GM19238 (cell line): ENCODE data around the gene TM9SF3.
"Not testable (repeated sequence)": the region's sequence is repeated elsewhere in the genome, so short reads cannot be mapped to it uniquely, and the experiment has no call there.

ENCODE experiments used
- DNase-seq: peaks from one replicate; pipeline ENCODE4 v3.0.0; 2011; ENCODE audit warnings: low spot score; ENCODE audit not compliant: insufficient read length

Gene TM9SF3

DNA sequence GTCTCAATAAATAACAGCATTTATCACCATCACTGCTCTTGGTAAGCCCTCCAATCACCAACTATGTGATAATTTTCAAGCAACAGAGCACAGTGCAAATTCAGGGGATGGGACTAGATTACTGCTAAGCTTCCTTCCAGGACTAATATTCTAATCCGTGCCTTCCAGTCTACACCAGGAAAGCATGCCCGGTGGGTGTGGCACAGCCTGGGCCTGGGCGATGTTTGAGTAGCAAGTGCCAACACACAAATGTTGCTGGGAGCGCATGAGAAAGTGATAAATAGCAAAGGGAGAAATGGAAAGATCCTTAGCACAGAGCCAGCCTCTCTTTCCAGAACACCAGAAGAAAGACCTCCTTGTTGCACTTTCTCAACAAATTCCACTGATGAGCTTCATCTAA is 13.5 kb upstream of the TM9SF3 start:
- no peak for DNase-seq

DNA sequence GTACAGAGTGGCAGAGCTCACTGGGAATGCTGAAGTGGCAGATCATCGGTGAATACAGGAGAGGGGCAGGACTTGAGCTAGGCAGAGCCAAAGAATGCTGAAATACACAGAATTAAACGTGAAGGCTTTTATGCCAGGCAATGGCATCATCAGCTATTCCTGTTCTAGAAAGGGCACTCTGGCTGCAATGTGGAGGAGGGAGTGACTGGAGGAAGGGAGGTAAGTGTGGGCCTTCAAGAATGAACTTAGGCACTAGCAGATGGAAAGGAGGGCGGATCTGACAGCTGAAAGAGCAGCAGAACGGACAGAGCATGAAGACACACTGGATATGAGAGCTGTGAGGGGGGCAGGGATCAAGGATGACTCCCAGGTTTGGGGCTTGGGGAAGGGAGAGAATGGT is 12.0 kb upstream of the TM9SF3 start:
- DNase-seq: no peak

DNA sequence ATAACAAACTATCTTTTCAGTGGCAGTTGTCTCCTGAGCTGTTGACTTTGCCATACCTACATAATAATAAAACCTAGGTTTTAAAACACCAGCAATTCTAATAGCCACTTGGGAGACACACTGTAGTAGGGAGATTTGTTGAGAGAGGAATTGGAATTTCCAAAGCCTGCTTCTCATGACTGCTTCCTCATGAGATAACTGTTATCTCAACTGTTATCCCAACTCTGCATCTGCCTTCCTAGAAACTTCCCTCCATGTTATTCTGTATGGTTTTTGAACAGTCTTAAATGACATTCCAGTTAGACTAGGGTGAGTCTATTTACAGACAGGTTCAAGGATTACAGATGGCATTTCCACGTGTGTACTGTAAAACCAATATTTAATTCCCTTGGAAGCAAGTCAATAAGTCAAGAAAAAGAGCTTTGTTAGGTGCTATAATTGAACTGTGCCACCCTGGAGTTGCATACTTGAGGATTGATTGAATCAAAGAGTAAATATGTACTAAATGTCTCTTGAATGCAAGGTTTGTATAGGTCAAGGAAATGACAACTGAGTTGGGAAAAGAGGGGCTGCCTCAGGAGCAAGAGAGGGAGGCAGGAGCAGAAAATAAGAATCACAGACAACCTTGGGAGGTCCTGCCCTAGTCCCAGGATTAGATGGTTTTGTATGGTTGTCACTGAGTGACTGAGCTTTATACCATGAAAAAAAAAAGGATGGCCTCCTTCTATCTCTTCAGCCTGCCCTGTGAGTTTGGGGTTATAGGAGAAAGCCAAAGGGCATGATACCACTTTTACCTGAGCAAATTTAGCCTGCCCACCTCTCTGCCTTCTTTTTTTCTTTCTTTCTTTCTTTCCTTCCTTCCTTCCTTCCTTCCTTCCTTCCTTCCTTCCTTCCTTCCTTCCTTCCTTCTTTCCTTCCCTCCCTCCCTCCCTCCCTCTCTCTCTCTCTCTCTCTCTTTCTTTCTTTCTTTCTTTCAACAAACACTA is 9.9 kb upstream of the TM9SF3 start:
- DNase-seq: no peak

DNA sequence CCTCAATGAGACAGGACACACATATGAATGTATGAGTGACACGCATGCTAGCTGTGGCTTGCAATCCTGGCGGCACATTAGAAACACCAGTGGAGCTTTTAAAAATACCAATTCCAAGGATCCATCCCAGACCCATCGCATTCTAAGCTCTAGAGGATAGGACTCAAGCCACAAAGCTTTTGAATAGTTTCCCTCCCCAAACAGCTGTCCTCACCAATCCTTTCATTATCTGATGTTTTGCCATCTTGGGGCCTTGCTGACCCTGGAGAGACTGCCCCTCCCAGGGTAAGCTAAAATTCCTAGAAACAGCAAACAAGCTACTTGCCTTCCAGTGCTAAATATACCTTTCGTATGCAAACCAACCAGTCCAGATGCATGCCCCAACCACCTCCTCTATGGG is 8.9 kb upstream of the TM9SF3 start:
- DNase-seq: no peak

DNA sequence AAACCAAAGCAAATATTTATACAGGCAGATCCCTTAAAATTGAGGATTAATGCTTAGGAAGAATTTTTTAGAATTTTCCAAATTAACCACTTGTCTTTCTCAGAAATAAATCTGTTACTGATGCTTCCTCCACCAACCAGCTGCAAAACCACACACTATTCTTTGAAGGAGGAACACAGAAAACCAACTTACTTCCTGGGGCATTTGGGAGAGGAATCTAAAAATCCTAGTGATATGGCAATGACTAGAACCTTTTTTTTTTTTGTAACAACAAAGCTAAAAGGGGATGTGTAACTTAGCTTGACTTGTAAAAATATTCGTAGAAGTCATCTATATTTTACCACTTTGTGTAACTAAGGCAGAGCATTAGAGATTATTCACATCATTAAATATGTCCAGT is 5.1 kb upstream of the TM9SF3 start:
- DNase-seq: no peak

DNA sequence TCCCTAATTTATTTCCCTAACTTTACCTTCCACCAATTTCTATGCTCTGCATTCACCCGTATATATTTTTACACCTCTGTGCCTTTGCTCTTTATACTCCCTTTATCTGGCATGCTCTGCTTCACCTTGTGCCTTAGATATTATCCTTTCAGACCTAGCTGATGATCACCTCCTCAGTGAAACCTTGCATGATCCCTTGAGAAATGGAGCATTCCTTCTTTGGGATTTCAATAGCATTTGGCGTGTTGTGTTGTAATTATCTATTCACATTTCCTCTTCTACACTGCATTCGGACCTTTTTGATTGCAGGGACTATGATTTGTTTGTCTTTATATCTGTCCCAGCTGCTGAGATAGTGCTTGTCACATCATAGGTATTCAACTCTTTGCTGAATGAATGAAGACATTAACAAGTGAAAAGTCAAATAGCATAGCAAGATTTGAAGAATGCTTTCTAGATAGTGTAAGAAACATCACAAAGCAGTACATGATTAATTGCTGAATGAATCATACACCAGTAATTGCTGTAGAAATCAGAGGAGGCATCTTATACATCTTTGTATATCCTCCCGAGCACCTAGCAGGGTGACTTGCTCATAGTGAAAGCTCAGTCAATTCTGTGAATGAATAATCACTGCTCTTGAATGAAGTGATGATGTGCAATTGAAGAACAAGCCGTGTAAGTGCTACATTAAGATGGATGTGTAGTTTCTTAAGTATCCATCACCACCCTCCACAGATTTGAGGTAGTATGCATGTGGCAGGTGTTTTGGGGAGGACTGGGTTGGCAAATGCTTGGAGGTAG is 2.0 kb upstream of the TM9SF3 start:
- DNase-seq: peak; percentile 23

DNA sequence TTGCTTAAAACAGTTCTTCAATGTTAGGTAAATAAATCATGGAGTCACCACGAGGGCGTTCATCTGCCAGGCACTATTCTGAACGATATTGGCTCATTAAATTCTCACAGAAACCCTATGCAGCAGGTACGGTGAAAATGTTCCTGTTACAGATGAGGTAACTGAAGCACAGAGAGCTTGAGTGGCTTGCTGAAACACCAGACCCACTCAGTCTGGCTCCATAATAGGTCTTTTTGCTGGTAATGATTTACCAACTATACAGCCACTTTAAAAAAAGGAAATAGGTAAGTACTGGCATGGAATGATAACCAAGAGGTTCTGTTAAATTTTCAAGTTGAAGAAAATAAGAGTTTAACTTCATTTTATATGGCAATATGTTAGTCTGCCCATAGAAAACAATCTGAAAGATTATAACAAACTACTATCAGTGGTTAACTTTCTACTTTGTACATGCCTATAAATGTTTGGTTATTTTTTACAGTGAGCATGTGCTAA is 1.3 kb upstream of the TM9SF3 start:
- peak; percentile 16 for DNase-seq

DNA sequence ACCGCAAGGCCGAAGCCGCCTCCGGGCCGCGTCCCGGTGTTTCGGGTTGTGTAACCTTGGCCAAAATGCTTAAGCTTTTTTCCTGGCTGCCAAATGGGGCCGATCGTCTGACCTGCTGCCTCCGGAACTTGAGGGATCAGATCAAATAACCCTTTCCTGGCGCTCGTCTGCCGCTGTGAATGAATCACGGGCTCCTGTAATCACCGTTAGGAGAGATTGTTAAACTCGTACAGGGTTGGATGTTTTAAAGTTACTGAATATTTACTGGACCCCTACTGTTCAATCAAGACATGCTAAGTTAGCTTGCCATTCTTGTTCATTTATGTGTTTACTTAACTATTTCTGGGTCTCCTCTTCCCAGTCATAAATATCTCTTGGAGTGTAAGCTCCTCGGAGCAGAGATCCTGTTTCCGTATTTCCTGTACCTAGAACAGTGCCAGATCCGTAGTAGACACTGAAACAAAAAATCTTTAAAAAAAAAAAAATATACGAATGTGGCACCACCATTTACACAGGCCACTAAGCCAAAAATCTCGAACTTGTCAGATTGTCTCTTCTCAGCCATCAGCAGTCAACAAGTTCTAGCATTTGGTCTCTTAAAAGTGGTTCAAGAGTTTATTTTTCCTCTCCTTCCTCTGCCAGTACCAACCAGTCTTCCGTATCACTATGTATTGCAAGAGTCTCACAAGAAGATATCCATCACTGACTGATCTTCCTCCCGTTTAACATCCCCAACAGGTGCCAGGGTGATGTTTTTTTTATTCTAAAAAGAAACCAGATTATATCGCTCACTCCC is 650 bp upstream of the TM9SF3 start:
- DNase-seq: no peak

DNA sequence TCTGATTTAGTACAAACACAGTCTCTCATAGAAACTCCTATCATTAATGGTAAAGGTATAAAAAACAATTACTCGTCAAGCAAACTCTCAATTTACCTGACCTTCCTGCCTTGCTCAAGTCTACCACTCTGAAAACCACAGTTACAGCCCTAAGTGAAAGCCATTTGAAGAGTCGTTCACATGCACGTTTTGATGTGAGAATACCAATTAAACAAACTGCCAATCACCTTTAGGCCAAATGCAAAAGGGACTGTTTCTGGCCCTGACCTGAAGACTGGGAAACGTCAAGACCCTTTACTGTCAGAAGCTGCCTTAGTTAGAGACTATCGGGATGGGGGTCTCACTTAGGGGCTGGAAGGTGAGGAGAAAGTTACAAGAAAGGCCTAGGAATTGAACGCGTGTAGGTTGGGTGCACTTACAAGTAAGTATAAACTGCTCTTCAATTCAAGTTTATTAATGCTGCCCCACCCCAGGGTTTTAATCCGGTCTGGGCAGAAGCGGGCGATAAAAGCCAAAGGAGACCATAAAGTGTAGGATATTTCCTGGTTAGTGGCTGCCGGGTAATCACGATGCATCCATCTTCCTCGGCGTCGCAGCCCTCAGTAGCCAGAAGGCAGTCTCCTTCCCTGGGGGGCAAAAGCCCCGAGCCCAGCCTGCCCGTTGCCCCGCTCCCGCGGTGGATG is 935 bp downstream of the TM9SF3 start:
- DNase-seq: peak; percentile 11

DNA sequence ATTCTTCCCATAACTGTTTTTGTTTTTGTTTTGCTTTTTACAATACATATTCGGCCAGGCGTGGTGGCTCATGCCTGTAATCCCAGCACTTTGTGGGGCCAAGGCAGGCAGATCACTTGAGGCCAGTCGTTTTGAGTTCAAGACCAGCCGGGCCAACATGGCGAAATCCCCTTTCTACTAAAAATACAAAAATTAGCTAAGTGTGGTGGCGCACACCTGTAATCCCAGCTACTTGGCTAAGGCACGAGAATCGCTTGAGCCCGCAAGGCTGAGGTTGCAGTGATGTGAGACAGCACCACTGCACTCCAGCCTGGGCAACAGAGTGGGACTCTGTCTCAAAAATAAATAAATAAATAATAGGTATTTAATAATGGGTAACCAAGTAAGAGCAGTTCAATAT is 2.3 kb downstream of the TM9SF3 start:
- no peak for DNase-seq

DNA sequence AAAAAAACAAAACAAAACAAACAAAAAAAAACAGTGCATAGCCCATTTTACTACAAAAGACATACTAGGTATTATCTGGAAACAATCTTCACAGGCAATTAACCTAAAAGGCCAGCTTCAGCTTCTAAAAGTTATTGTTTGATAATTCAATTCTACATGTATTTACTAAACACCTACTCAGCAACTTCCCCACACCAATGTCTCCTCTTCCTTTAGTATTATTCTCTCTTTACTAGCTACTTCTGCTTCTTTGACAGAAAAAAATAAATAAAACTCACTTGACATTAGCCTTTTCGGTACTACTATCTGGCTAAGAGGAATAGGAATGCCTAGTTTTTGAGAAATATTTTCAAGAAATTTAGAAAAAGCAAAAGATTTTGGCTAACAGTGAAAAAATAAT is 2.8 kb downstream of the TM9SF3 start:
- no peak for DNase-seq

DNA sequence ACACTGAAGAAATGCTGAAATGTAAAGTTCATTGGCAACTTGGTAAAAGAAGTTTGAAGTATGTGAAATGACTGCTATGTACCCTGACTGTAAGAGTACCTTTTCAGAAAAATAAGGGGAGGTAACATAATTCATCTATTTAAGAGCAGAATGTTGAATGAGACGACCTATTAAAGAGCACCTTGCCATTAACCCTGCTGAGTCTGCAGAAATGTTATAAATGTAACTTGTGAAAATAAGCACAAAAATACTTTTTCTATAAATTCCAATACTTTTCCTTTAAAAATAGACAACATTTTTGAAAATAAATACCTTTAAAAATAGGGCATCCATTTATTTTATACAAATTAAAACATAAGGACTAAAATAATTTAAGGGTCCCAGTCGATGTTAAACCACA is 7.7 kb downstream of the TM9SF3 start:
- DNase-seq: no peak

DNA sequence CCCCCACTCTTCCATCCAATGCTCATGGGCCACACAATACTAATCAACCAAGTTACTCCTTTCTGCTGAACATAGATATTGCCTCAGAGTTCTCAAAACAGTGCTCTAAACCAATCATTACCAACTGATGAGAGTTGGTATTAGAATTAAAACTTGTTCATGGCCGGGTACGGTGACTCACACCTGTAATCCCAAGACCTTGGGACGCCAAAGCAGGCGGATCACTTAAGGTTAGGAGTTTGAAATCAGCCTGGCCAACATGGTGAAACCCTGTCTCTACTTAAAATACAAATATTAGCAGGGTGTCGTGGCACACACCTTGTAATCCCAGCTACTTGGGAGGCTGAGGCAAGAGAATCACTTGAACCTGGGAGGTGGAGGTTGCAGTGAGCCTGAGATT is 8.2 kb downstream of the TM9SF3 start:
- no peak for DNase-seq

DNA sequence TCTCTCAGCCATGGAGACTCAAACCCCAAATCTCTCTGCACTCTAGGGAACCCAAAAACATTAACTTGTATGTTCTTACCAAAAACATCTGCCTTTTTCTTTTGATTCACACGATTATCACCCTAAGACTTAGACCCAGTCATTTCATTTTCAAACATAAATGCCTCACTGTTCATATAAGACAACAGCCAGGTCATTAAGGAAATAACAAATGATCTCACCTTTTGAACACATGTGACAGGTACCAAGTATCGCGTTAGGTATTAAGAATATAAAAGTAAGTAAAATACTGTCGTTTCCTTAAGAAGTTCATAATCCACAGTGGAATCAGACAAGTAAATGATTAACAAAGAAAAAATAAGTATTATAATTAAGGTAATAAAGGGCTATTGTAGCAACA is 8.8 kb downstream of the TM9SF3 start:
- no peak for DNase-seq

DNA sequence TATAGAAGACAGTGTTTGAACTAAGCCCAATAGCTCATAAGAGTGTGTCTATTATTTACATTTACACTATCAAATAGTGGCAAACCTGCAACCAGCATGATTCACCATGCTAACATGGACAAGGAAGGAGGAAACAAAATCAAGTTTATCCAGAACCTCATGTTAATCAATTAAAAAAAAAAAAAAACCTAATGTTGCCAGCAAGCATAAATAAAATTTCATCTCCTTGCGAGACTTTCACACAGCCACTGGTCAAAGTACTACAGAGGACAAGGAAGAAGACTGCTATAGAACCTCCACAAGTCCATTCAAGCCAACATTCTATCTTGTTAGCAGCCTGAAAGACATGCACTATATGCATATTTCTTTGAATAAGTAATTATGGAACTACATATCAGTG is 9.7 kb downstream of the TM9SF3 start:
- DNase-seq: no peak

DNA sequence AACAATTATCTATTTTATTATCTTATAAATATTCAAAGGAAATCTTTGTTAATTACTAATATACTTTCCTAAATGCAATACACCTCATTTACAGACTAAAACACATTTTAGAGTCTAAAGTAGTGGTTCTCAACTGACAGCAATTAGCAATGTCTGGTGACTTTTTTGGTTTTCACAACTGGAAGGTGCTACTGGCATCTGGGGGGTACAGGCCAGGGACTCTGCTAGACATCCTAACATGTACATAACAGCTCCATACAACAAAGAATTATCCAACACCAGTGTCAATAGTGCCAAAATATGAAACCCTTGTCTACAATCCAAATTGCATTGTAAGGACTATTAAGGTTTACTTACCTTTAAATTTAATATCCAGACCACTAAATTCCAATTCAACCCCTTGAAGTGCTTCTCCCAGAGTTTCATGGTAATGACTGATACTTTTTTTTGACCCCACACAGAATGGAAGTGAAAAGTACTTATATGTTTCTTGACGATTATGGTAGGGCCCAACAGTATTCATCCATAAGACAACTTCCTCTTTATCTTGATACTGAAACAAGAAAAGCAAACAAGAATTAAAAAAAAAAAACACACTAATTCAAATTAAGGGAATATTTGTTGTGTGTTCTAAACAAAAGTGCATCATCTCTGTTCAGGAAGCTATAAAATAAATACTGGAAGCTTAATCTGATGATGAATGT is 10.4 kb downstream of the TM9SF3 start:
- no peak for DNase-seq

DNA sequence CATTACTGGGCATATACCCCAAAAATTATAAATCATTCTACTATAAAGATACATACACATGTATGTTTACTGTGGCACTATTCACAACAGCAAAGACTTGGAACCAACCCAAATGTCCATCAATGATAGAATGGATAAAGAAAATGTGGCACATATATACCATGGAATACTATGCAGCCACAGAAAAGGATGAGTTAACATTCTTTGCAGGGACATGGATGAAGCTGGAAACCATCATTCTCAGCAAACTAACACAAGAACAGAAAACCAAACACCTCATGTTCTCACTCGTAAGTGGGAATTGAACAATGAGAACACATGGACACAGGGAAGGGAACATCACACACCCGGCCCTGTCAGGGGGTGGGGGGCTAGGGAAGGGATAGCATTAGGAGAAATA is 12.2 kb downstream of the TM9SF3 start:
- not testable (repeated sequence) for DNase-seq

DNA sequence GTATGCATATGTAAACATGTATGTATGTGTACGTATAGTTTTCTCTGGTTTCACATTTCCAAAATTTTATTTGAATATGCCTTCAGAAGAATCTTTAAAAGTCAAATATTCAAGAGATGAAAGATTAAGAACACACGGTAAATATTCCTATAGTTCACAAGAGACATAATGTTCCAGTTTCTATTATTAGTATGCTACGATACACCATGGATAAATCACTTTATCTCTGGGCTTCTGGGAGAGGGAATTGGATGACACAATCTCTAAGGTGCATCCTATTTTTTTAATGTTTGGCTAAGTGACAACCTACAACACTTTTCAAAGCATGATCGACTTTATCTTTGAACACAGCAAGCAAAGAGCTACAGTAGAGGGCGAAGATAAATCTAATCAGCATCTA is 13.8 kb downstream of the TM9SF3 start:
- DNase-seq: no peak

DNA sequence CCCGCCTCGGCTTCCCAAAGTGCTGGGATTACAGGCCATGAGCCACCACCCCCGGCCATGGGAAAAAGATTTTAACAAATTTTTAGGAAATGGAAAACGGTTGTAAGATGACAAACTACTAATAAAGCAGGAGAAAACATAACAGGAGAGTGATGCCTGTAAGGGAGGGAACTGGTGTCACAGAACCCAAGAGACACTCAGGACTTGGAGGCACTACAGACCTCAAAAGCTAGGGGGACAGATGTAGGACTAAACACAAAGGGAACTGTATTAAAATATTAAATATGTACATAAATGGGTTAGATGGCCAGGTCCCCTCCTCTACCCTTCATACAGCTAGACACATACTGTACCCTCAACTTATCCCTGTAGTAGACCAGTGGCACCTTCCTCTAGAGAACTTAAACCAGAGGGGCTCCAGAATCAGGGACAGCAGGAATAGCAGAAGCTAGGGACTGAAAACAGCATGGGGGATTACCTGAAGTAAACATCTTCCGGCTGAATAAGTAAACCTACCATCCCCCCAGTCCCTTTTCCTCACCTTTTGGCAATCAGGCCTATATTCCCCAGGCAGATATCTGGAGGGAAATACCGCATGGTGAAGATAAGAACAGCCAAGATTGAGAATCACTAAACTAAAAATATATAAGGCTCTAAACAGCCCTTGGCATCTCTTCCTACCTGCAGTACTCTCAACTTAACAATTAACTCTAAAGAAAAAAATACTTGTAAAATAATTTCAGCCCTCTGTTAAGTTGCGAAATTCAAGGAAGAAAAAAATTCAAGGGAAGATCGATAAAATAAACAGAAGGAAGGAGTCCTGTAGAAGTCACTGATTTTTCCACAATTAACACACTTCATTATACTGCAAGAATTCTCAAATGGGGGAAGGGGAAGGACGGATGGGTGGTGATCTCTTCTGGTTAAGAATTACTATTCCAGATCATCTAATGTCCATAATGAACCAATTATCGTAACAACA is 15.5 kb downstream of the TM9SF3 start:
- no peak for DNase-seq
